Measurements from ENCODE around the gene NFATC2. TPM values are rescaled to one million over a fixed set of nuclear protein-coding genes. Genes with fewer than 3 reads are reported as not detected.

The NFATC2 gene
- total RNA-seq, 1 experiment from 2014 or later: 5.0 TPM

DNA sequence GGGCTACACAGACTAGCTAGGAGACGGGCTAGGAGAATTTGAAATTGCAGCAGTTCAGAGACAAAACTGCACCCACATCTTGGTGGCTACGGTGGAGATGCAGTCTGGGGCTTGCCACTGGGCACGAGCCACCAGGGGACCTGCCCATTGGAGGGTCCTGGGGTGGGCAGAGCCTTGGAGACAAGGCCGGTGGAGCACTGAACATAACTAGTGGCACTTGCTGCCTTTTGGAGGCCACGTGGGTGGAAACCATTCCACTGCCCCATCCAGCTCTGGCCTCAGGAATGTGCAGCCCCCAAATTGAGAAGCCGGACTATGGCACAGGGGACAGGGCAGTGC, 113.4 kb downstream of the NFATC2 start:
- Histone ChIP-seq H3K9me3 (ENCODE audit: control insufficient read depth in 1 of 2, insufficient read depth in 1 of 2, low read depth in 1 of 2, low read length in 2 of 2) (no peaks in the 10 kb centered on the region), H3K79me2 (ENCODE audit: insufficient read depth, low read length) (no peaks in the 10 kb centered on the region), H2AFZ (ENCODE audit: low read depth, low read length, poor library complexity, severe bottlenecking) (no peak overlapping the region), H3K4me1 (ENCODE audit: control insufficient read depth in 1 of 2, insufficient read depth in 2 of 2, low read length in 2 of 2) (peaks cover 0 to 9% of the 10 kb centered on the region in 2 experiments; a peak in 1 of 4 replicates), H3K27me3 (ENCODE audit: insufficient read depth, low read length) (no peaks in the 10 kb centered on the region), H3K9me2 (ENCODE audit: insufficient read depth) (no peaks in the 10 kb centered on the region), H3K9ac (ENCODE audit: low read length) (no peak overlapping the region), H3K27ac (ENCODE audit: low read depth, low read length) (no peak overlapping the region), H3K36me3 (ENCODE audit: control insufficient read depth in 1 of 2, insufficient read depth in 2 of 2, low read length in 2 of 2) (no peaks in the 10 kb centered on the region), H4K20me1 (ENCODE audit: insufficient read depth) (no peaks in the 10 kb centered on the region), H3K4me2 (ENCODE audit: low read length) (no peak overlapping the region), H3K4me3 (replicated peaks in 1 of 2; ENCODE audit: low read depth in 1 of 2, low read length in 2 of 2) (no peak overlapping the region)
- no TSS peak for BruUV-seq (replicated peaks)
- intact Hi-C loops (cut with micrococcal nuclease): no loop called here
- CTCF ChIA-PET: no interaction called here
- DNase-seq (ENCODE audit: low read depth, low spot score) (no peak), ATAC-seq (no peak)
- POLR2A ChIA-PET: no interaction called here
- TF ChIP-seq, protein P1, sequence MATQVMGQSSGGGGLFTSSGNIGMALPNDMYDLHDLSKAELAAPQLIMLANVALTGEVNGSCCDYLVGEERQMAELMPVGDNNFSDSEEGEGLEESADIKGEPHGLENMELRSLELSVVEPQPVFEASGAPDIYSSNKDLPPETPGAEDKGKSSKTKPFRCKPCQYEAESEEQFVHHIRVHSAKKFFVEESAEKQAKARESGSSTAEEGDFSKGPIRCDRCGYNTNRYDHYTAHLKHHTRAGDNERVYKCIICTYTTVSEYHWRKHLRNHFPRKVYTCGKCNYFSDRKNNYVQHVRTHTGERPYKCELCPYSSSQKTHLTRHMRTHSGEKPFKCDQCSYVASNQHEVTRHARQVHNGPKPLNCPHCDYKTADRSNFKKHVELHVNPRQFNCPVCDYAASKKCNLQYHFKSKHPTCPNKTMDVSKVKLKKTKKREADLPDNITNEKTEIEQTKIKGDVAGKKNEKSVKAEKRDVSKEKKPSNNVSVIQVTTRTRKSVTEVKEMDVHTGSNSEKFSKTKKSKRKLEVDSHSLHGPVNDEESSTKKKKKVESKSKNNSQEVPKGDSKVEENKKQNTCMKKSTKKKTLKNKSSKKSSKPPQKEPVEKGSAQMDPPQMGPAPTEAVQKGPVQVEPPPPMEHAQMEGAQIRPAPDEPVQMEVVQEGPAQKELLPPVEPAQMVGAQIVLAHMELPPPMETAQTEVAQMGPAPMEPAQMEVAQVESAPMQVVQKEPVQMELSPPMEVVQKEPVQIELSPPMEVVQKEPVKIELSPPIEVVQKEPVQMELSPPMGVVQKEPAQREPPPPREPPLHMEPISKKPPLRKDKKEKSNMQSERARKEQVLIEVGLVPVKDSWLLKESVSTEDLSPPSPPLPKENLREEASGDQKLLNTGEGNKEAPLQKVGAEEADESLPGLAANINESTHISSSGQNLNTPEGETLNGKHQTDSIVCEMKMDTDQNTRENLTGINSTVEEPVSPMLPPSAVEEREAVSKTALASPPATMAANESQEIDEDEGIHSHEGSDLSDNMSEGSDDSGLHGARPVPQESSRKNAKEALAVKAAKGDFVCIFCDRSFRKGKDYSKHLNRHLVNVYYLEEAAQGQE (IDR thresholded peaks at IDR 0.05; ENCODE audit: low read depth): no peak
- TF ChIP-seq, protein P2, sequence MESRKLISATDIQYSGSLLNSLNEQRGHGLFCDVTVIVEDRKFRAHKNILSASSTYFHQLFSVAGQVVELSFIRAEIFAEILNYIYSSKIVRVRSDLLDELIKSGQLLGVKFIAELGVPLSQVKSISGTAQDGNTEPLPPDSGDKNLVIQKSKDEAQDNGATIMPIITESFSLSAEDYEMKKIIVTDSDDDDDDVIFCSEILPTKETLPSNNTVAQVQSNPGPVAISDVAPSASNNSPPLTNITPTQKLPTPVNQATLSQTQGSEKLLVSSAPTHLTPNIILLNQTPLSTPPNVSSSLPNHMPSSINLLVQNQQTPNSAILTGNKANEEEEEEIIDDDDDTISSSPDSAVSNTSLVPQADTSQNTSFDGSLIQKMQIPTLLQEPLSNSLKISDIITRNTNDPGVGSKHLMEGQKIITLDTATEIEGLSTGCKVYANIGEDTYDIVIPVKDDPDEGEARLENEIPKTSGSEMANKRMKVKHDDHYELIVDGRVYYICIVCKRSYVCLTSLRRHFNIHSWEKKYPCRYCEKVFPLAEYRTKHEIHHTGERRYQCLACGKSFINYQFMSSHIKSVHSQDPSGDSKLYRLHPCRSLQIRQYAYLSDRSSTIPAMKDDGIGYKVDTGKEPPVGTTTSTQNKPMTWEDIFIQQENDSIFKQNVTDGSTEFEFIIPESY (IDR thresholded peaks at IDR 0.05; ENCODE audit: extremely low read depth, insufficient replicate concordance, low read length): no peak
- TF ChIP-seq, protein P3, sequence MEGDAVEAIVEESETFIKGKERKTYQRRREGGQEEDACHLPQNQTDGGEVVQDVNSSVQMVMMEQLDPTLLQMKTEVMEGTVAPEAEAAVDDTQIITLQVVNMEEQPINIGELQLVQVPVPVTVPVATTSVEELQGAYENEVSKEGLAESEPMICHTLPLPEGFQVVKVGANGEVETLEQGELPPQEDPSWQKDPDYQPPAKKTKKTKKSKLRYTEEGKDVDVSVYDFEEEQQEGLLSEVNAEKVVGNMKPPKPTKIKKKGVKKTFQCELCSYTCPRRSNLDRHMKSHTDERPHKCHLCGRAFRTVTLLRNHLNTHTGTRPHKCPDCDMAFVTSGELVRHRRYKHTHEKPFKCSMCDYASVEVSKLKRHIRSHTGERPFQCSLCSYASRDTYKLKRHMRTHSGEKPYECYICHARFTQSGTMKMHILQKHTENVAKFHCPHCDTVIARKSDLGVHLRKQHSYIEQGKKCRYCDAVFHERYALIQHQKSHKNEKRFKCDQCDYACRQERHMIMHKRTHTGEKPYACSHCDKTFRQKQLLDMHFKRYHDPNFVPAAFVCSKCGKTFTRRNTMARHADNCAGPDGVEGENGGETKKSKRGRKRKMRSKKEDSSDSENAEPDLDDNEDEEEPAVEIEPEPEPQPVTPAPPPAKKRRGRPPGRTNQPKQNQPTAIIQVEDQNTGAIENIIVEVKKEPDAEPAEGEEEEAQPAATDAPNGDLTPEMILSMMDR (IDR thresholded peaks at IDR 0.05 in 2 of 3, conservative IDR thresholded peaks at IDR 0.05 in 1 of 3; ENCODE audit: borderline replicate concordance in 1 of 3, insufficient read depth in 1 of 3, low read depth in 2 of 3, low read length in 2 of 3): no peak
- TF ChIP-seq YY1 (IDR thresholded peaks at IDR 0.05; ENCODE audit: extremely low read depth, insufficient replicate concordance, low read depth, low read length) (no peak), RAD21 (IDR thresholded peaks at IDR 0.05; ENCODE audit: low read depth) (no peak), SP1 (IDR thresholded peaks at IDR 0.05; ENCODE audit: low read depth) (no peak), EZH2 (IDR thresholded peaks at IDR 0.05) (no peak), EGR1 (IDR thresholded peaks at IDR 0.05; ENCODE audit: low read depth) (no peak), SRF (IDR thresholded peaks at IDR 0.05; ENCODE audit: low read depth) (no peak), CEBPB (IDR thresholded peaks at IDR 0.05; ENCODE audit: low read depth) (no peak), TCF7L2 (IDR thresholded peaks at IDR 0.05; ENCODE audit: borderline replicate concordance, extremely low read depth, insufficient read depth, insufficient read length) (no peak), ZNF274 (IDR thresholded peaks at IDR 0.05; ENCODE audit: low read depth, low read length) (no peak), CBX3 (IDR thresholded peaks at IDR 0.05; ENCODE audit: low read depth) (no peak), FOSL1 (IDR thresholded peaks at IDR 0.05; ENCODE audit: low read depth) (no peak), SIN3A (IDR thresholded peaks at IDR 0.05; ENCODE audit: low read depth) (no peak)
- TF ChIP-seq, protein P4, sequence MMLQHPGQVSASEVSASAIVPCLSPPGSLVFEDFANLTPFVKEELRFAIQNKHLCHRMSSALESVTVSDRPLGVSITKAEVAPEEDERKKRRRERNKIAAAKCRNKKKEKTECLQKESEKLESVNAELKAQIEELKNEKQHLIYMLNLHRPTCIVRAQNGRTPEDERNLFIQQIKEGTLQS (IDR thresholded peaks at IDR 0.05): no peak
- RAD21 ChIA-PET (ENCODE audit: low non-redundant PET in 1 of 2, low total read pairs in 2 of 2, uncharacterized antibody in 2 of 2, unreplicated experiment in 2 of 2): no interaction called here

All from HCT116 (cell line).